ENCODE measurements around the gene LYPD8.

GRCh38 chr1:248802454-248802853 lies 46.9 kb upstream of the LYPD8 start:
- TF ChIP-seq CTCF (IDR thresholded peaks at IDR 0.05; ENCODE audit: low read depth, low read length, poor library complexity, severe bottlenecking) (no peak), EZH2phosphoT487 (IDR thresholded peaks at IDR 0.05; ENCODE audit: borderline replicate concordance, low read length) (no peak)

All from DOHH2 (cell line).